Measurements from ENCODE around the gene PKD1.
"Not testable (repeated sequence)": the region's sequence is repeated elsewhere in the genome, so short reads cannot be mapped to it uniquely, and the experiment has no call there.

The PKD1 gene

GRCh38 chr16:2142942-2143877 lies 7.5 kb upstream of the PKD1 start:
- TF ChIP-seq ZFX (IDR thresholded peaks at IDR 0.05; ENCODE audit: borderline replicate concordance) (no peak), CTCF (IDR thresholded peaks at IDR 0.05) (no peak)
- no peak overlapping the region for H3K27ac ChIP-seq

GRCh38 chr16:2135071-2135470 lies 627 bp downstream of the PKD1 start:
- H3K27ac ChIP-seq: peak overlapping the region; percentile 61

- not testable (repeated sequence) for H3K27ac ChIP-seq
Measured at GRCh38 chr16:2133797-2134196, 1.9 kb downstream of the PKD1 start.

GRCh38 chr16:2129890-2130447 lies 5.7 kb downstream of the PKD1 start:
- not testable (repeated sequence) for H3K27ac ChIP-seq

GRCh38 chr16:2129251-2129650 lies 6.4 kb downstream of the PKD1 start:
- peak overlapping the region; percentile 82; the same call in 1 of the 2 replicates for H3K27ac ChIP-seq

GRCh38 chr16:2127630-2128280 lies 7.9 kb downstream of the PKD1 start:
- 0 out of 2 replicates have a peak overlapping the region, but pooled peaks have one; percentile 18 for H3K27ac ChIP-seq

- H3K27ac ChIP-seq: 0 out of 2 replicates have a peak overlapping the region, but pooled peaks have one; percentile 18
Measured at GRCh38 chr16:2126928-2127556, 8.7 kb downstream of the PKD1 start.

GRCh38 chr16:2126161-2126743 lies 9.4 kb downstream of the PKD1 start:
- not testable (repeated sequence) for H3K27ac ChIP-seq

- not testable (repeated sequence) for H3K27ac ChIP-seq
Measured at GRCh38 chr16:2125609-2126008, 10.1 kb downstream of the PKD1 start.

GRCh38 chr16:2124694-2125444 lies 10.8 kb downstream of the PKD1 start:
- not testable (repeated sequence) for H3K27ac ChIP-seq

GRCh38 chr16:2124377-2124693 lies 11.4 kb downstream of the PKD1 start:
- H3K27ac ChIP-seq: not testable (repeated sequence)

- not testable (repeated sequence) for H3K27ac ChIP-seq
Measured at GRCh38 chr16:2123706-2124376, 11.9 kb downstream of the PKD1 start.

- not testable (repeated sequence) for H3K27ac ChIP-seq
Measured at GRCh38 chr16:2122934-2123683, 12.6 kb downstream of the PKD1 start.
